Mesendoderm (in vitro differentiated cells): ENCODE data around the gene ACSS2.

Experiments used
- DNase-seq: peaks from one replicate; pipeline ENCODE4 v3.0.0; 2013
- H2AK5ac ChIP-seq: 2 replicates; pipeline ENCODE4 v1.6.1; 2013; ENCODE audit warnings: low read length, inconsistent platforms
- H2BK120ac ChIP-seq: 2 replicates; pipeline ENCODE4 v1.6.1; 2013; ENCODE audit warnings: low read depth, mild to moderate bottlenecking, low read length, moderate library complexity, mixed read lengths
- H2BK15ac ChIP-seq: replicated peaks from 2 replicates; pipeline ENCODE4 v1.6.1; 2013; ENCODE audit warnings: low read depth, mild to moderate bottlenecking, moderate library complexity
- H2BK5ac ChIP-seq: 2 replicates; pipeline ENCODE4 v1.6.1; 2013; ENCODE audit warnings: low read length, inconsistent platforms
- H3K18ac ChIP-seq: 2 replicates; pipeline ENCODE4 v1.6.1; 2013; ENCODE audit warnings: mild to moderate bottlenecking, low read length, mixed read lengths
- H3K23ac ChIP-seq: one replicate; pipeline ENCODE4 v1.6.1; 2013; ENCODE audit warnings: low read length
- H3K27ac ChIP-seq: 2 replicates; pipeline ENCODE4 v1.5.1; 2013; ENCODE audit warnings: low read depth, mild to moderate bottlenecking, inconsistent platforms, low read length, moderate library complexity
- H3K27me3 ChIP-seq: 2 replicates; pipeline ENCODE4 v1.6.1; 2013; ENCODE audit warnings: low read length, control low read depth, mild to moderate bottlenecking, inconsistent platforms; ENCODE audit not compliant: insufficient read depth, poor library complexity
- H3K36me3 ChIP-seq: 2 replicates; pipeline ENCODE4 v1.6.1; 2013; ENCODE audit warnings: low read length, inconsistent platforms; ENCODE audit not compliant: control insufficient read depth, insufficient read depth
- H3K4ac ChIP-seq: one replicate; pipeline ENCODE4 v1.6.1; 2013; ENCODE audit warnings: low read depth, mild to moderate bottlenecking, low read length, moderate library complexity
- H3K4me1 ChIP-seq: 2 replicates; pipeline ENCODE4 v1.6.1; 2013; ENCODE audit warnings: low read depth, low read length, inconsistent platforms; ENCODE audit not compliant: control insufficient read depth
- H3K4me2 ChIP-seq: 2 replicates; pipeline ENCODE4 v1.6.1; 2013; ENCODE audit warnings: low read length
- H3K4me3 ChIP-seq: 2 replicates; pipeline ENCODE4 v1.5.1; 2013; ENCODE audit warnings: mild to moderate bottlenecking, low read length
- H3K56ac ChIP-seq: one replicate; pipeline ENCODE4 v1.6.1; 2013; ENCODE audit warnings: low read length
- H3K79me1 ChIP-seq: 2 replicates; pipeline ENCODE4 v1.6.1; 2013; ENCODE audit warnings: low read length, inconsistent platforms
- H3K79me2 ChIP-seq: 2 replicates; pipeline ENCODE4 v1.6.1; 2013; ENCODE audit warnings: mild to moderate bottlenecking, low read length; ENCODE audit not compliant: control insufficient read depth, insufficient read depth
- H3K9ac ChIP-seq: 2 replicates; pipeline ENCODE4 v1.6.1; 2013; ENCODE audit warnings: low read length, inconsistent platforms
- H4K5ac ChIP-seq: one replicate; pipeline ENCODE4 v1.6.1; 2013; ENCODE audit warnings: low read length
- H4K8ac ChIP-seq: one replicate; pipeline ENCODE4 v1.6.1; 2013; ENCODE audit warnings: low read depth, mild to moderate bottlenecking, control low read depth, low read length, moderate library complexity
- WGBS: extraction: QIAGEN DNeasy Blood & Tissue Kit; methylation state at CpG from one replicate; pipeline ENCODE4 v1.1.7; 2013; ENCODE audit warnings: low lambda C conversion rate, missing lambda C conversion rate; ENCODE audit not compliant: insufficient coverage; ENCODE audit errors: extremely low coverage; 5-methylcytosine and 5-hydroxymethylcytosine counted together

ACSS2 gene

DNA sequence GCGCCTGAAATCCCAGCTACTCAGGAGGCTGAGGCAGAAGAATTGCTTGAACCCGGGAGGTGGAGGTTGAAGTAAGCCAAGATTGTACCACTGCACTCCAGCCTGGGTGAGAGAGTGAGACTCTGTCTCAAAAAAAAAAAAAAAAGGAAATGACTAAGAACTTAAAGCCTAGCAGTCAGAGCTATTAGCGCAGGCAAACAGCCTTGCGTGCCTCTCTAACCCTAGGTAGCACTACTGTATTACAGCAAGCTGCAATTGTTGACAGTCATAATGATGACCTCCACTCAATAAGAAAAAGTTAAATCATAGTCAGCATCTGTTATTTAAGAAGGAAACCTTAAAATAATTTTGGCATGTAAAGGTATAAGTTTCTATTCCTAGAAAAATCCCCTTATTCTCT, 64.8 kb downstream of the ACSS2 start:
- peaks cover 1% of the 10 kb centered on the region for H3K36me3 ChIP-seq
- no peak overlapping the region for H2AK5ac ChIP-seq
- no peak overlapping the region for H3K18ac ChIP-seq
- no peak overlapping the region for H4K5ac ChIP-seq
- no peak overlapping the region for H2BK5ac ChIP-seq
- H3K79me2 ChIP-seq: no peaks in the 10 kb centered on the region
- H3K4ac ChIP-seq: no peak overlapping the region
- no peak overlapping the region for H3K4me2 ChIP-seq
- H2BK120ac ChIP-seq: no peak overlapping the region
- no peak overlapping the region for H3K9ac ChIP-seq
- H3K56ac ChIP-seq: no peak overlapping the region
- no peak overlapping the region for H3K4me3 ChIP-seq
- no peaks in the 10 kb centered on the region for H3K4me1 ChIP-seq
- H4K8ac ChIP-seq: no peak overlapping the region
- H3K79me1 ChIP-seq: no peaks in the 10 kb centered on the region
- no peak overlapping the region for H3K27ac ChIP-seq
- DNase-seq: no peak
- no CpG with 5 or more reads among the region's 4 CpGs for WGBS
- H3K27me3 ChIP-seq: no peaks in the 10 kb centered on the region
- H2BK15ac ChIP-seq: no peak overlapping the region
- H3K23ac ChIP-seq: no peak overlapping the region

- WGBS: no CpG with 5 or more reads among the region's 9 CpGs
- Histone ChIP-seq H2BK15ac (no peak overlapping the region), H2AK5ac (no peak overlapping the region), H3K9ac (no peak overlapping the region), H3K23ac (no peak overlapping the region), H3K27ac (no peak overlapping the region), H3K18ac (no peak overlapping the region), H4K8ac (no peak overlapping the region), H3K79me2 (no peaks in the 10 kb centered on the region), H3K36me3 (peaks cover 1% of the 10 kb centered on the region), H3K4me3 (no peak overlapping the region), H3K56ac (no peak overlapping the region), H3K27me3 (no peaks in the 10 kb centered on the region), H2BK120ac (no peak overlapping the region), H3K4me2 (no peak overlapping the region), H3K4me1 (no peaks in the 10 kb centered on the region), H2BK5ac (no peak overlapping the region), H3K4ac (no peak overlapping the region), H3K79me1 (no peaks in the 10 kb centered on the region), H4K5ac (no peak overlapping the region)
- DNase-seq: no peak
Observed at GRCh38 chr20:34942301-34942700, 65.9 kb downstream of the ACSS2 start.

DNA sequence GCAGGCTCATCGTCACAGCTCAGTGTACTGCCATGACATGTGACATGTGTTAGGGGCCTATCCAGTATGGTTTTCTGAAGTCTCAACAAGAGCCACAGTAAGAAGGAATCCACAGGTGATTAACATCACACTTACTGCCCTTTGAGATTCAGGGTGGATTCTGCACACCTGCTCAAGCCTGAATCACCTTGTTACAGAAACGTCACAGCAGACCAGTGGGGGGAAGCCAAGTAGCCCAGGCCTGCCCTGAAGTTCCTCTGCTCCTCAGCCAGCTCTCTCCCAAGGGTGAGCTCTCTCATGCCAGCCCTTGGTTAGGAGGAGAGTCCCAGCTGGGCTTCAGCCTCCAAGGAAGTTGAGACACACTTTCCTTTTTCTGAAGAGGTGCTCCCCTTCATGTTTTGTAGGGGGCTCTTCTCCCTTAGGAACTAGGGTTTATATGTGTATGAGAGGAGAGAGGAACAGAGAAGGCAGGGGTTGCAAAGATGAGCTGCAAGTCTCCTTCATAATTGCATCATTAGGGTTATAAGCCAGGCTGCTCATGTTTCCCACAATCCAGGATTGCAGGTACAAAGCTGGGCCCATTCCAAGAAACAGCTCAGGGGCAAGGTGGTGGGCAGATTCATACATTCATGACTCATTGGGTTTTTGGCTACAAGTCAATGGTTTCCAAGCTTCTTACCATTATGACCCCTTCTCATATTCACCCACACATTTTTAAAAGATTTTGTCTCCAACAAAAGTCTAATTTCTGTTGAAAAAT, 67.6 kb downstream of the ACSS2 start:
- no peak overlapping the region for H2BK15ac ChIP-seq
- no peak overlapping the region for H2BK120ac ChIP-seq
- no peak overlapping the region for H3K56ac ChIP-seq
- no peak overlapping the region for H3K27ac ChIP-seq
- H3K79me1 ChIP-seq: no peaks in the 10 kb centered on the region
- no peak for DNase-seq
- H4K5ac ChIP-seq: no peak overlapping the region
- no peak overlapping the region for H3K4me2 ChIP-seq
- no peak overlapping the region for H3K9ac ChIP-seq
- no peak overlapping the region for H3K18ac ChIP-seq
- no peak overlapping the region for H4K8ac ChIP-seq
- H3K23ac ChIP-seq: no peak overlapping the region
- no peak overlapping the region for H2AK5ac ChIP-seq
- no peak overlapping the region for H3K4me3 ChIP-seq
- WGBS: no CpG with 5 or more reads among the region's 2 CpGs
- no peaks in the 10 kb centered on the region for H3K27me3 ChIP-seq
- H2BK5ac ChIP-seq: no peak overlapping the region
- H3K4ac ChIP-seq: no peak overlapping the region
- H3K4me1 ChIP-seq: no peaks in the 10 kb centered on the region
- H3K79me2 ChIP-seq: no peaks in the 10 kb centered on the region
- H3K36me3 ChIP-seq: peaks cover 1% of the 10 kb centered on the region

GRCh38 chr20:34945315-34946077, 69.1 kb downstream of the ACSS2 start:
- Histone ChIP-seq H3K9ac (no peak overlapping the region), H2BK5ac (no peak overlapping the region), H2BK15ac (no peak overlapping the region), H3K4me3 (no peak overlapping the region), H3K27me3 (no peaks in the 10 kb centered on the region), H3K79me1 (no peaks in the 10 kb centered on the region), H3K79me2 (no peaks in the 10 kb centered on the region), H3K23ac (no peak overlapping the region), H2AK5ac (no peak overlapping the region), H3K18ac (no peak overlapping the region), H3K4me2 (no peak overlapping the region), H2BK120ac (no peak overlapping the region), H3K27ac (no peak overlapping the region), H3K36me3 (peaks cover 1% of the 10 kb centered on the region), H3K4ac (no peak overlapping the region), H3K4me1 (no peaks in the 10 kb centered on the region), H3K56ac (no peak overlapping the region), H4K8ac (no peak overlapping the region), H4K5ac (no peak overlapping the region)
- DNase-seq: no peak
- no CpG with 5 or more reads among the region's 7 CpGs for WGBS

DNA sequence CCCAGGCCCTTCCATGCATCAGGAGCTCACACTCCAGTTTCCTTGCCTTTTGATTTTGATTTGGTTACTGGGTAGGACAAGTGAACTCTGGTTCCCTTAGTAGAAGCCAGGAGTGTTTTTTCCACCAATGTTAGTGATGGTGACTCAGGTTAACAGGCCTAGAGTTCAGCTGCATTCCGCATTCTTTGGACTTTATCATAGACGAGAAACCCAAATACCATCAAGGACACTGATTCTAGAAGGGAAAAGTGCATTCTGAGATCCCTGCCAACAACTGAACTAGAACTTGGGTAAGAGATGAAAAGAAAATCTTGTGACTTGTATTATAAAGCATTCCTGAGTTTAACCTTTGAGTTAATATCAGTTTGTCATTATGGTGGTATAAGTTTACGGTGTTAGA, 70.2 kb downstream of the ACSS2 start:
- Histone ChIP-seq H3K79me1 (no peaks in the 10 kb centered on the region), H3K56ac (no peak overlapping the region), H2BK5ac (no peak overlapping the region), H4K5ac (no peak overlapping the region), H3K79me2 (no peaks in the 10 kb centered on the region), H3K9ac (no peak overlapping the region), H3K4me2 (no peak overlapping the region), H3K4me3 (no peak overlapping the region), H2BK120ac (no peak overlapping the region), H3K4ac (no peak overlapping the region), H3K27ac (no peak overlapping the region), H2AK5ac (no peak overlapping the region), H2BK15ac (no peak overlapping the region), H3K27me3 (no peaks in the 10 kb centered on the region), H3K18ac (no peak overlapping the region), H3K36me3 (peaks cover 1% of the 10 kb centered on the region), H4K8ac (no peak overlapping the region), H3K4me1 (no peaks in the 10 kb centered on the region), H3K23ac (no peak overlapping the region)
- DNase-seq: no peak
- WGBS: 100% methylated on average over 1 of the region's 3 CpGs
